ENCODE results near the gene ZSCAN30.
"Not testable (repeated sequence)": the region's sequence is repeated elsewhere in the genome, so short reads cannot be mapped to it uniquely, and the experiment has no call there.

Gene ZSCAN30

GRCh38 chr18:35242426-35242825, 47.6 kb downstream of the ZSCAN30 start:
- no peak for DNase-seq
- intact Hi-C loops (cut with DNase I) = no loop called here

- no peak for DNase-seq
- intact Hi-C loops (cut with DNase I) = loop anchor here (2.0 kb wide), 2 partner anchors 49 to 103 kb away; partner anchors contain the start of genes ZNF24 and ZSCAN30
Observed at GRCh38 chr18:35241448-35241804, 48.6 kb downstream of the ZSCAN30 start.

GRCh38 chr18:35240664-35241447, 49.2 kb downstream of the ZSCAN30 start, which contains the start of gene ZNF397:
Gene ZNF397, plus strand, starts transcription at chr18:35241034. Its CDS starts 1,437 bp downstream, at chr18:35242471.
- DNase-seq = peak; percentile 93 to 99 (median 98)
- intact Hi-C loops (cut with DNase I) = loop anchor here (2.0 kb wide), 2 partner anchors 50 to 104 kb away; partner anchors contain the start of genes ZNF24 and ZSCAN30

- no peak for DNase-seq
- intact Hi-C loops (cut with DNase I) = no loop called here
Observed at GRCh38 chr18:35239314-35239713, 50.7 kb downstream of the ZSCAN30 start.

- no peak for DNase-seq
- intact Hi-C loops (cut with DNase I) = no loop called here
Observed at GRCh38 chr18:35236571-35237363, 53.3 kb downstream of the ZSCAN30 start.

- intact Hi-C loops (cut with DNase I) = no loop called here
Observed at GRCh38 chr18:35231052-35231451, 59.0 kb downstream of the ZSCAN30 start.

GRCh38 chr18:35227254-35227653, 62.8 kb downstream of the ZSCAN30 start:
- no peak for DNase-seq
- intact Hi-C loops (cut with DNase I) = no loop called here

More at GRCh38 chr18:35231052-35231451, 59.0 kb downstream of the ZSCAN30 start:
- peak; percentile 42 to 96 (median 88) for DNase-seq

- DNase-seq = no peak
- intact Hi-C loops (cut with DNase I) = no loop called here
Observed at GRCh38 chr18:35223797-35224196, 66.2 kb downstream of the ZSCAN30 start.

- intact Hi-C loops (cut with DNase I) = no loop called here
- DNase-seq = no peak
Observed at GRCh38 chr18:35220424-35220823, 69.6 kb downstream of the ZSCAN30 start.

- intact Hi-C loops (cut with DNase I); DNase-seq: not testable (repeated sequence)
Observed at GRCh38 chr18:35219331-35219730, 70.7 kb downstream of the ZSCAN30 start.

GRCh38 chr18:35216611-35217010, 73.4 kb downstream of the ZSCAN30 start:
- DNase-seq; intact Hi-C loops (cut with DNase I): not testable (repeated sequence)

GRCh38 chr18:35215026-35215425, 75.0 kb downstream of the ZSCAN30 start:
- DNase-seq = no peak
- intact Hi-C loops (cut with DNase I) = no loop called here

- DNase-seq; intact Hi-C loops (cut with DNase I): not testable (repeated sequence)
Observed at GRCh38 chr18:35205746-35206458, 84.1 kb downstream of the ZSCAN30 start.

GRCh38 chr18:35205199-35205712, 84.8 kb downstream of the ZSCAN30 start:
- intact Hi-C loops (cut with DNase I) = no loop called here
- DNase-seq = no peak

- DNase-seq = no peak
- intact Hi-C loops (cut with DNase I) = no loop called here
Observed at GRCh38 chr18:35203067-35203466, 87.0 kb downstream of the ZSCAN30 start.

- no peak for DNase-seq
- intact Hi-C loops (cut with DNase I) = no loop called here
Observed at GRCh38 chr18:35201256-35201931, 88.6 kb downstream of the ZSCAN30 start.
